Uterus (tissue), 4 donors: ENCODE results near the gene SHISAL2A. TPM values are rescaled to one million over a fixed set of nuclear protein-coding genes. Genes with fewer than 3 reads are reported as not detected.

Experiments
- DNase-seq, 2 donors: peaks; one replicate each; pipeline ENCODE4 v3.0.0-alpha.2; 2019 to 2020
- H3K27ac ChIP-seq, 2 donors: fragments of 200-600 bp; sonication (generic); 1 replicate in 1 of 2; 2 replicates in 1 of 2; pipeline ENCODE4 v1.5.1; 2016 to 2018
- H3K27me3 ChIP-seq, 2 donors: fragments of 200-600 bp; sonication (generic); one replicate each; pipeline ENCODE4 v1.5.1; 2018 to 2019; ENCODE audit warnings: control low read depth in 1 of 2
- H3K36me3 ChIP-seq, 2 donors: fragments of 200-600 bp; sonication (generic); one replicate each; pipeline ENCODE4 v1.5.1; 2019; ENCODE audit warnings: control low read depth in 1 of 2
- H3K4me1 ChIP-seq, 2 donors: fragments of 200-600 bp; sonication (generic); one replicate each; pipeline ENCODE4 v1.5.1; 2018 to 2019; ENCODE audit warnings: control low read depth in 1 of 2
- H3K4me3 ChIP-seq, 2 donors: fragments of 200-600 bp; sonication (generic); 1 replicate in 1 of 2; 2 replicates in 1 of 2; pipeline ENCODE4 v1.5.1; 2018 to 2019; ENCODE audit warnings: mild to moderate bottlenecking in 1 of 2
- H3K9me3 ChIP-seq, 2 donors: fragments of 200-600 bp; sonication (generic); one replicate each; pipeline ENCODE4 v1.5.1; 2019; ENCODE audit warnings: control low read depth in 1 of 2
- POLR2A ChIP-seq, 2 donors: fragments of 450-650 bp; IDR thresholded peaks; one replicate each; pipeline ENCODE4 v1.6.1; 2016; ENCODE audit warnings: antibody characterized with exemption in 2 of 2, mild to moderate bottlenecking in 1 of 2, moderate library complexity in 1 of 2
- intact Hi-C: fragments of 100-400 bp; cut with DNase I; formaldehyde crosslinking; loops from one replicate; pipeline ENCODE4 v1.15.1; 2023; ENCODE audit warnings: low total_unique reads
- total RNA-seq, 4 donors: library from RNA; depleted of rRNA in 3 of 4; stranded (reverse); fragments of >200 nt in 3 of 4; gene quantifications; one replicate each; pipeline versions ENCODE4 v1.1.0 to v1.2.4, GENCODE V29; 2014 to 2023
- TF ChIP-seq, protein P1 (sequence below), 4 experiments: fragments of 200-600 bp in 2 of 4; fragments of 450-650 bp in 2 of 4; sonication (generic) in 2 of 4; IDR thresholded peaks; one replicate each; pipeline ENCODE4 v1.5.1; 2016 to 2019; ENCODE audit warnings: antibody characterized with exemption in 4 of 4, mild to moderate bottlenecking in 2 of 4, moderate library complexity in 1 of 4
- donor health status: DM: yes; HTN: yes; CAD: no.

The SHISAL2A gene
- total RNA-seq, 4 donors from 2014 or later = 0.28 to 0.49 TPM; not detected in 2

DNA sequence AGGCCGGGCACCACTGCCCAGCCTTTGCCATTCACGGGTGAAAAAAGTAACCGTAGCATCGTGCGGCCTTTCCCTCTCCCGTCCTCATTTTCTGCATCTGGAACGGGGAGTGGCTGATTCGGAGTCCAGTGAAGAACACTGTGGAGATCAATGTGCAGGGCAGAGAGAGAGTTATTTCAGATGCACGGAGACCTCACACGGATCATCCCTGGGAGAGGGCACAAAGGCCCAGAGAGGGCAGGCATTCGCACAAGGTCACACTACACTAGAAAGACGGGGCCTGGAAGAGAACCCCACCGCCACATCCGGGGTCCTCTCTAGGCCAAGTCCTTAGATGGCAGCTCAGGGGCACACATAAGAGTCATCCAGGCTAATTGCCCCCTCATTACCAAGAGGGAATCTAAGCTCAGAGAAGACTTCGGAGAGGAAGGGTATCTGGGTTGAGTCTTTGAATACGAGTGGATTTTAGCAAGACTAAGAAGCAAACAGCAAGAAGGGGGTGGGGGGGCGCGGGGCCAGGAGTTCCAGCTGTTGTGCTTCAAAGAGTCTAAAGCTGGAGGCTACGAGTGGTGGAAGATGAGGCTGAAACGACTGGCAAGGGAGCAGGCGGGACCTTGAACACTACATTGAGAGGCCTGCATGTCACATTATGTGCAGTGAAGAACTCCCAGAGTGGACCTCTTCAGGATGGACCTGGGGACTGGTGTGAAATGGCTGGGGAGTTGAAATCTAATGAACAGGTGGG, 29.9 kb upstream of the SHISAL2A start:
- DNase-seq = peak in 1 of 2 donors; percentile 34
- Histone ChIP-seq H3K36me3 (no peaks in the 10 kb centered on the region), H3K27ac (peak overlapping the region; percentile 80 to 83), H3K4me3 (peak overlapping the region; percentile 35 to 56), H3K9me3 (no peaks in the 10 kb centered on the region), H3K27me3 (no peaks in the 10 kb centered on the region), H3K4me1 (peaks cover 0 to 8% of the 10 kb centered on the region in 2 donors)
- intact Hi-C loops = no loop called here
- TF ChIP-seq, protein P1, sequence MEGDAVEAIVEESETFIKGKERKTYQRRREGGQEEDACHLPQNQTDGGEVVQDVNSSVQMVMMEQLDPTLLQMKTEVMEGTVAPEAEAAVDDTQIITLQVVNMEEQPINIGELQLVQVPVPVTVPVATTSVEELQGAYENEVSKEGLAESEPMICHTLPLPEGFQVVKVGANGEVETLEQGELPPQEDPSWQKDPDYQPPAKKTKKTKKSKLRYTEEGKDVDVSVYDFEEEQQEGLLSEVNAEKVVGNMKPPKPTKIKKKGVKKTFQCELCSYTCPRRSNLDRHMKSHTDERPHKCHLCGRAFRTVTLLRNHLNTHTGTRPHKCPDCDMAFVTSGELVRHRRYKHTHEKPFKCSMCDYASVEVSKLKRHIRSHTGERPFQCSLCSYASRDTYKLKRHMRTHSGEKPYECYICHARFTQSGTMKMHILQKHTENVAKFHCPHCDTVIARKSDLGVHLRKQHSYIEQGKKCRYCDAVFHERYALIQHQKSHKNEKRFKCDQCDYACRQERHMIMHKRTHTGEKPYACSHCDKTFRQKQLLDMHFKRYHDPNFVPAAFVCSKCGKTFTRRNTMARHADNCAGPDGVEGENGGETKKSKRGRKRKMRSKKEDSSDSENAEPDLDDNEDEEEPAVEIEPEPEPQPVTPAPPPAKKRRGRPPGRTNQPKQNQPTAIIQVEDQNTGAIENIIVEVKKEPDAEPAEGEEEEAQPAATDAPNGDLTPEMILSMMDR (IDR thresholded peaks at IDR 0.05) = no peak
- TF ChIP-seq POLR2A (IDR thresholded peaks at IDR 0.05) = no peak

DNA sequence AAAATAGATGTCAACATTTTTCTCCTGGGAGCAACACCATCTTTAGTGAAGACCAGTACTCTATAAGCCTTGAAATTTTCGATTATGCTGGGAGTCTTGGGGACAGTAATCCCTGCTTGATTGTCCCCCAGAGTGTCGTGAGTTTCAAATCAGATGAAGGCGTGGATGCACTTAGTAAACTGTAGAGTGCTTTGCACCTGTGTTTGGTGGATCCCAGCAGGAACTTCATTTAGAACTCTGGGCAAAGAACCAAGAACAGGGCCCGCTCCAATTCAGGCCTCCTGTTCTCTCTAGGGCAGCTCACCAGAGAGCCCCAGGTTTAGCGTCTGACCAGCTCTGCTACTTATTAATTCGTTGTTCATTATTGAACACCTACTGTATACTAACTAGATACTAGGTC, 29.3 kb upstream of the SHISAL2A start:
- H3K4me3 ChIP-seq = no peak overlapping the region
- intact Hi-C loops = no loop called here
- no peaks in the 10 kb centered on the region for H3K36me3 ChIP-seq
- DNase-seq = no peak
- H3K27me3 ChIP-seq = no peaks in the 10 kb centered on the region
- TF ChIP-seq, protein P1 (IDR thresholded peaks at IDR 0.05) = no peak
- no peak for TF ChIP-seq POLR2A (IDR thresholded peaks at IDR 0.05)
- H3K9me3 ChIP-seq = no peaks in the 10 kb centered on the region
- H3K4me1 ChIP-seq = peaks cover 0 to 8% of the 10 kb centered on the region in 2 donors
- H3K27ac ChIP-seq = peak overlapping the region in 1 of 2 donors; percentile 21

DNA sequence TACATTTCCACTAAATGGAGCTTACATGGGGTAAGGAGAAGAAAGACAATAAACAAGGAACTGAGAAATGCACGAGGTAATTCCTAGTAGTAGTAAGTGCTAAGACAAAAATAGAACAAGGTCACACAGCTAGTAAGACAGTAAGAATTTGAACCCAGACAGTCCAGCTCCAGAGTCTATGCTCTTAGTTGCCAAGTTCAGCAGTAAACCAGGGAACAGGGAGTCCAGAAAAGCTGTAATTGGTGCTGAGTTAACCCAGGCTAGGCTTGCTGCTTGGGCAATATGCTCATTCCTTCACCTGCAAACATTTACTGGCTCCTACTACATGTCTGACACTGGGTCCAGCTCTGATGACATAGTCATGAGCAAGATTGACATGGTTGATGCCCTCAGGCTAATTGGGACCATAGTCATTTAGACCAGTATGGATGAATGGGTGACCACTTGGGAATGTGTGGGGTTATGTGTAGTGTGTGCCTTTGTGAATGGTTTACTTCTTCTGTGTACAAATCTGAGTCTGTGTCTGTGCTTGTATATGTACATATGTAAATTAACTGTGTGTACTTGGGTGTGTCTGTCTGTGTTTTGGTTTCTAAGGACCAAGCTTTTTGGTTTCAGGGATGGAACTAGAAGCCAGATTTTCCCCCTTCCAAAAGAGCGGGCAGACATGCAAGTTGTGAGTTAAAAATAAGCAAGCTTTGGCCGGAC, 28.8 kb upstream of the SHISAL2A start:
- H3K27ac ChIP-seq = peak overlapping the region in 1 of 2 donors; percentile 21
- H3K36me3 ChIP-seq = no peaks in the 10 kb centered on the region
- TF ChIP-seq POLR2A (IDR thresholded peaks at IDR 0.05) = no peak
- TF ChIP-seq, protein P1 (IDR thresholded peaks at IDR 0.05) = no peak
- intact Hi-C loops = no loop called here
- H3K27me3 ChIP-seq = no peaks in the 10 kb centered on the region
- no peak overlapping the region for H3K4me3 ChIP-seq
- DNase-seq = no peak
- peaks cover 0 to 8% of the 10 kb centered on the region in 2 donors for H3K4me1 ChIP-seq
- no peaks in the 10 kb centered on the region for H3K9me3 ChIP-seq

DNA sequence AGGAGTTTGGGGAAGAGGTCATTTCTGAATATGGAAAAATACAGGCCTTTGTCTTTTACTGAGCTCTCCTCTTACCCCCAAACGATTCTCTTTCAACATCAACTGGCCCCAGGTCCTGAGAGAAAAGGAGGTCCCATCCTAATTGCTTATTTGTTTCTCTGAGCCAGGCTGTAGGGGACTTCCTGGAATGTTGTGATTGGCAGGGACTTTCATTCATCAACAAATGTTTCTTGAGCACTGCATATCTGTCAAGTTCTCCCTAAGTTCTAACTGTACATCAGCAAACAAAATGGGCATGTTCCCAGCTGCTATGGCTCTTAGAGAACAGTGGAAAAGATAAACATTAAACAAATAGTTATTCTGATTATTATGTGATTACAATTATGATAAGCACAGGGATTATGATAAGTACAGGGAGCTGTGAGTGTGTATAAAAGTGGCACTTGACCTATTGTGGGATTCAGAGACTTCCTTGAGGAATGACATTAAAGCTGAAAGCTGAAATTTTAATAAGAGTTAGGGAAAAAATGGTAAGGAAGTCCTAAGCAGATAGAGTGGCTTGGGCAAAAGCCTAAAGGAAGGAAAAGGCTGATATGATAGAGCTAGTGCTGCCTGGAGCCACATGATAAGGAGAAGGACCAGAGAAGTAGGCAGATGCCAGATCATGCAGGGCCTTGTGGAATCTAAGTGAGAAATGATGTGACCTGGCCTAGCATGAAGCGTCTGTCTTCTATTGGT, 19.2 kb upstream of the SHISAL2A start:
- DNase-seq = no peak
- Histone ChIP-seq H3K9me3 (no peaks in the 10 kb centered on the region), H3K36me3 (no peaks in the 10 kb centered on the region), H3K27ac (no peak overlapping the region), H3K4me3 (no peak overlapping the region), H3K27me3 (no peaks in the 10 kb centered on the region), H3K4me1 (no peaks in the 10 kb centered on the region)
- TF ChIP-seq, protein P1 (IDR thresholded peaks at IDR 0.05) = no peak
- no peak for TF ChIP-seq POLR2A (IDR thresholded peaks at IDR 0.05)
- intact Hi-C loops = no loop called here
